ENCODE results near the gene ELP5.

Gene ELP5

DNA sequence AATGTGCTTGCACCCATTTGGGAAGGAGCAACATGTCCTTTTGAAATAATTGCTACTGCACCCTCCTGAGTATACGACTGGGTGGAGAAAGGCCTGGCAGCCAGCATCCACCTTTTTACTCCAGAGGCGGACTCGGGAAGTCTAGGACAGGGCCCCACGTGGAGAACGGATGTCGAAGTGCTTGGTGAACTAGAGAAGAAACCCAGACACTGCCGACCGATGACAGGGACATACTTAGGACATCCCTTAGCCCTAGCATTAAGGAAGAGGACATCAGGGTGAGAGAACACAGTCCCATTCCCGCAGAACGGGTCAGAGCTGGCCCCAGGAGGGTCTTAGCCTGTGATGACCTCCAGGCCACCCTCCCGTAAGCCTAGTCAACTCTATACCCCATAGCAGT lies 38.7 kb downstream of the ELP5 start:
- Histone ChIP-seq H3K27me3 (ENCODE audit: insufficient read depth, low read length, poor library complexity, severe bottlenecking) (no peaks in the 10 kb centered on the region), H3K4me1 (ENCODE audit: insufficient read depth, low read length, poor library complexity, severe bottlenecking) (no peaks in the 10 kb centered on the region), H3K9me2 (replicated peaks; ENCODE audit: low read depth, low read length) (no peaks in the 10 kb centered on the region), H3F3A (ENCODE audit: low read depth) (no peaks in the 10 kb centered on the region), H2AFZ (ENCODE audit: low read length) (no peak overlapping the region), H3K9ac (ENCODE audit: low read depth, low read length, poor library complexity, severe bottlenecking) (no peak overlapping the region), H4K20me1 (ENCODE audit: insufficient read depth, low read length, poor library complexity, severe bottlenecking) (no peaks in the 10 kb centered on the region), H3K4me2 (ENCODE audit: low read depth, low read length, poor library complexity, severe bottlenecking) (no peak overlapping the region), H3K4me3 (ENCODE audit: low read length, poor library complexity, severe bottlenecking) (no peak overlapping the region), H3K79me2 (ENCODE audit: insufficient read depth, low read length) (no peaks in the 10 kb centered on the region), H3K9me3 (ENCODE audit: insufficient read depth, low read depth, low read length) (no peaks in the 10 kb centered on the region), H3K36me3 (ENCODE audit: insufficient read depth, low read length) (no peaks in the 10 kb centered on the region)
- TF ChIP-seq EZH2phosphoT487 (IDR thresholded peaks at IDR 0.05; ENCODE audit: borderline replicate concordance) = no peak
- TF ChIP-seq, protein P1, sequence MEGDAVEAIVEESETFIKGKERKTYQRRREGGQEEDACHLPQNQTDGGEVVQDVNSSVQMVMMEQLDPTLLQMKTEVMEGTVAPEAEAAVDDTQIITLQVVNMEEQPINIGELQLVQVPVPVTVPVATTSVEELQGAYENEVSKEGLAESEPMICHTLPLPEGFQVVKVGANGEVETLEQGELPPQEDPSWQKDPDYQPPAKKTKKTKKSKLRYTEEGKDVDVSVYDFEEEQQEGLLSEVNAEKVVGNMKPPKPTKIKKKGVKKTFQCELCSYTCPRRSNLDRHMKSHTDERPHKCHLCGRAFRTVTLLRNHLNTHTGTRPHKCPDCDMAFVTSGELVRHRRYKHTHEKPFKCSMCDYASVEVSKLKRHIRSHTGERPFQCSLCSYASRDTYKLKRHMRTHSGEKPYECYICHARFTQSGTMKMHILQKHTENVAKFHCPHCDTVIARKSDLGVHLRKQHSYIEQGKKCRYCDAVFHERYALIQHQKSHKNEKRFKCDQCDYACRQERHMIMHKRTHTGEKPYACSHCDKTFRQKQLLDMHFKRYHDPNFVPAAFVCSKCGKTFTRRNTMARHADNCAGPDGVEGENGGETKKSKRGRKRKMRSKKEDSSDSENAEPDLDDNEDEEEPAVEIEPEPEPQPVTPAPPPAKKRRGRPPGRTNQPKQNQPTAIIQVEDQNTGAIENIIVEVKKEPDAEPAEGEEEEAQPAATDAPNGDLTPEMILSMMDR (conservative IDR thresholded peaks at IDR 0.05; ENCODE audit: low read length) = no peak

DNA sequence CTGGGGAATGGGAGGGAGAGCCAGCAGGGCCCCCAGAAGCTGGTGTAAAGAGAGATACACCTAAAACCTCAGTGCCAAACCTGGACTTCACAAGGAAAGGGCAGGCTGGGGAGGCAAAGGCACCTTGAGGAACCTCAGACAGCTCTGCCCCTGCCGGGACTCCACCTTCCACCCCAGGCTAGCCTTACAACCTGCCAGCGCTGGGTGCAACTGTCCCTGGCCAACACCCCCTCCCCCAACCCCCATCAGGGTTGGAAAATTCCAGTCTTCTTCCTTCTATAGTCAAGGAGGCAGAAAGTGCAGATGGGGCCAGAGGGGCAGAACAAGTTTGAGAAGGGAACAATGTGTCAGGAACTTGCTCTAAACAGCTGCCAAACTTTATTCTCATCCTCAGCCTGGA lies 40.2 kb downstream of the ELP5 start:
- Histone ChIP-seq H2AFZ (ENCODE audit: low read length) (no peak overlapping the region), H3K4me2 (ENCODE audit: low read depth, low read length, poor library complexity, severe bottlenecking) (no peak overlapping the region), H3K9me3 (ENCODE audit: insufficient read depth, low read depth, low read length) (no peaks in the 10 kb centered on the region), H3K4me3 (ENCODE audit: low read length, poor library complexity, severe bottlenecking) (no peak overlapping the region), H3K79me2 (ENCODE audit: insufficient read depth, low read length) (no peaks in the 10 kb centered on the region), H3F3A (ENCODE audit: low read depth) (no peaks in the 10 kb centered on the region), H3K9ac (ENCODE audit: low read depth, low read length, poor library complexity, severe bottlenecking) (no peak overlapping the region), H3K27me3 (ENCODE audit: insufficient read depth, low read length, poor library complexity, severe bottlenecking) (no peaks in the 10 kb centered on the region), H3K4me1 (ENCODE audit: insufficient read depth, low read length, poor library complexity, severe bottlenecking) (peaks cover 7% of the 10 kb centered on the region), H3K36me3 (ENCODE audit: insufficient read depth, low read length) (no peaks in the 10 kb centered on the region), H4K20me1 (ENCODE audit: insufficient read depth, low read length, poor library complexity, severe bottlenecking) (no peaks in the 10 kb centered on the region), H3K9me2 (replicated peaks; ENCODE audit: low read depth, low read length) (no peaks in the 10 kb centered on the region)
- TF ChIP-seq EZH2phosphoT487 (IDR thresholded peaks at IDR 0.05; ENCODE audit: borderline replicate concordance) = no peak
- TF ChIP-seq, protein P1 (conservative IDR thresholded peaks at IDR 0.05; ENCODE audit: low read length) = no peak

DNA sequence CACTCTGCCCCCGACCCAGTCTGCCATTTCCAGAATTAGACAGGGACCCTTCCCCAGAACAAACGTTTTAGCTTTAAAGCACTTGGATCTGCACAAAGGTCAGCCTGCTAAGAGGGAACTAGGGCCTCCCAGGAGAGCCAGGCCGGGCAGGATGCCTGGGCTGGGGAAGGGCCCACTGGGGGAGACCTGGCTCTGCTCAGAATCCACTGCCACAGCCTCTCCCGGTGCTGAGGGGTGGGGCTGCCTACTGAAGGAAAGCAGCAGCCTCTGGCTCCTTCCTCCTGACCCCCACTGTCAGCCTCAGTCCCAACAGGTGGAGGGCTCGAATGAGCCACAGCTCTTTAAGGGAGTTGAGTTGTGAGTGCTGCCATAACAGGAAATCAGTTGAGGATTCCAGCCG lies 40.7 kb downstream of the ELP5 start:
- Histone ChIP-seq H3K9ac (ENCODE audit: low read depth, low read length, poor library complexity, severe bottlenecking) (no peak overlapping the region), H3K27me3 (ENCODE audit: insufficient read depth, low read length, poor library complexity, severe bottlenecking) (no peaks in the 10 kb centered on the region), H3K9me2 (replicated peaks; ENCODE audit: low read depth, low read length) (no peaks in the 10 kb centered on the region), H3K4me3 (ENCODE audit: low read length, poor library complexity, severe bottlenecking) (no peak overlapping the region), H3K4me2 (ENCODE audit: low read depth, low read length, poor library complexity, severe bottlenecking) (no peak overlapping the region), H3F3A (ENCODE audit: low read depth) (no peaks in the 10 kb centered on the region), H3K36me3 (ENCODE audit: insufficient read depth, low read length) (no peaks in the 10 kb centered on the region), H4K20me1 (ENCODE audit: insufficient read depth, low read length, poor library complexity, severe bottlenecking) (no peaks in the 10 kb centered on the region), H3K4me1 (ENCODE audit: insufficient read depth, low read length, poor library complexity, severe bottlenecking) (peaks cover 7% of the 10 kb centered on the region), H3K9me3 (ENCODE audit: insufficient read depth, low read depth, low read length) (no peaks in the 10 kb centered on the region), H3K79me2 (ENCODE audit: insufficient read depth, low read length) (no peaks in the 10 kb centered on the region), H2AFZ (ENCODE audit: low read length) (no peak overlapping the region)
- TF ChIP-seq, protein P1 (conservative IDR thresholded peaks at IDR 0.05; ENCODE audit: low read length) = no peak
- no peak for TF ChIP-seq EZH2phosphoT487 (IDR thresholded peaks at IDR 0.05; ENCODE audit: borderline replicate concordance)

Data from Loucy (cell line).